Measurements from ENCODE around the gene SENP1.

The SENP1 gene

DNA sequence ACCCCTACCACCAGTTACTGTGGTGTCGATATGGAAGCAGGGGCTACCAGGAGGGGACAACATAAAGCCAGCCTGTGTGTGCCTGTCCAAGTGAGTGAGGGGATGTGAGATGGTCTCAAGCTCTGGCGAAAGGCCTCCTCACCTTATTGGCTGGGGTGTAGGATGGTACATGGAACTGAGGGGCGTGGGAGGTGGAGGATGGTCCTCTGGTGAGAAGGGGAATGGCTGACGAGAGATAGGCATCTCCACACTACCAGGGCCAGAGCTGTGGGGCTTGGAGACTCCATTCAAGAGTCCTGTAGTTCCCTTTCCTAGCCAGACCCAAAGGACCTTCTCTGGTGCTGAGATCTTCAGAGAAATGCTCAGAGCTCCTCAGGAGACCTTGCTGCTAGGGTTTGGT, 69.1 kb downstream of the SENP1 start:
- Histone ChIP-seq H3K9ac (ENCODE audit: low read length) (peak overlapping the region; percentile 29), H3K9me3 (ENCODE audit: control insufficient read depth, insufficient read depth, low read depth, low read length) (no peaks in the 10 kb centered on the region), H3K27me3 (ENCODE audit: control insufficient read depth, insufficient read depth, low read length) (peaks cover 82% of the 10 kb centered on the region), H3K27ac (ENCODE audit: low read depth, low read length) (peak overlapping the region; percentile 22; the same call in 1 of the 2 replicates), H3K4me3 (ENCODE audit: low read depth, low read length) (peak overlapping the region; percentile 46), H3K4me1 (ENCODE audit: control insufficient read depth, insufficient read depth, low read length) (peaks cover 21% of the 10 kb centered on the region), H3K36me3 (ENCODE audit: control insufficient read depth, insufficient read depth, low read length) (no peaks in the 10 kb centered on the region)

DNA sequence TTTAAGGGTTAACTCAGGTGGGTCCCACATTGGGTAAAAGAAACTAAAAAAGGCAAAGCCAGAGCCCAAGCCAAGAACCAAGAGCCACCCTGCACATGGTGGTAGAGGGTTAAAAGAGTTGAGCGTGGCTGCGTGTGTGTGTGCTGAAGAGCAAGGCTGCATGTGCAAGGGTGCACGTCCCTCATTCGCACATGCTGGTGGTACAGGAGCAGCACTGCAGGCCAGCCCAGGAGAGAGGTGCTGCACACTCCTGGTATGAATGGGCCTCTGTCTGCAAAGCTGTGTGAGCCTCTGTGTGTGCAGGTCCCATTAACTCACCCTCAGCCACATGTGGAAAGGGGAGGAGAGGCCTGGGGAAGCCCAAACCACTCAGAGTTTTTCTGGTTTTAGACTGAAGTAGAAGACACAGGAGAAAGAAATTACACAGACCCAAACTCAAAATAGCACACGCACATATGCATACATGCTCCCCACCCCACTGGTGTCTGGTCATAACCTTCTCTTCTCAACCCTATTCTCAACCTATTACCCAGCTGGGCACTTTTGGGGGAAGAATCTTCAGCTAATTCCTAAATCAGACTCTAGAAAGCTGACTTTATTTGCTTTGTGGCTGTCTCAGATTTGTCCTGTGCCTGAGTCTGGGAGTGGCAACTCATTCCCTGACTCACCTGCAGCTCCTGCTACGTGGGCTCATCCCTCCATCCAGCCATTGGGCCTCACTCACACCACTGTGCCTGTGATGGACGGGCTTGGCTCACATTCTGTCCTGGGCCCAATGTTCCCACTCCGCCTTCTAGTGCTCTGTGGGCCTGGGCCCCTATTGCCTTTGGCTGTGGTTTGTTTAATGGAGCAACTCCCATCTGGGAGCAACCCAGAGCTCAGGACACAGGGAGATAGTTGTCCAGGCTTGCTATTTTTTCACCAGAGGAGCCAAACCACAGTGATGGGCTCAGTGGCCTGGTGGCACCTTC, 70.8 kb downstream of the SENP1 start:
- Histone ChIP-seq H3K4me1 (ENCODE audit: control insufficient read depth, insufficient read depth, low read length) (peaks cover 21% of the 10 kb centered on the region), H3K9me3 (ENCODE audit: control insufficient read depth, insufficient read depth, low read depth, low read length) (no peaks in the 10 kb centered on the region), H3K27me3 (ENCODE audit: control insufficient read depth, insufficient read depth, low read length) (peaks cover 95% of the 10 kb centered on the region), H3K27ac (ENCODE audit: low read depth, low read length) (no peak overlapping the region), H3K9ac (ENCODE audit: low read length) (no peak overlapping the region), H3K4me3 (ENCODE audit: low read depth, low read length) (no peak overlapping the region), H3K36me3 (ENCODE audit: control insufficient read depth, insufficient read depth, low read length) (no peaks in the 10 kb centered on the region)

DNA sequence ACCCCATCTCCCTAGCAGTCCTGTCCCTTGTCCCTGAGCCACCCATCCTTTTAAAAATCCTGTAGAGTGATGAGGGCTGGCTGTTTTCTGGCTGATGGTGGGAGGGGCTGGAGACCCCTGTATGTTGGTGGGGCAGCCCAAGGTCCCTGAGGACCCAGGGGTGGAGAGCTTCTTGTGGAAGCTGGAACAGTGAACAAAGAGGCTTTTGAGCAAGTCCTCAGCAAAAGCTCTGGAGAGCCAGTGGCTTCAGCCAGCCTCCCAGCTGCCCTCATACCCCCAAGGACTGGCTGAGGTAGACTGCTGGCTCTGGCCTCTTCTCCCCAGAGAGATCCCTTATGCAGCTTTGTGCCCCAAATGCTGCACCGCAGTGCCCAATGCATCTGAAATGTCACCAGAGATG, 72.4 kb downstream of the SENP1 start:
- peaks cover 97% of the 10 kb centered on the region for H3K27me3 ChIP-seq (ENCODE audit: control insufficient read depth, insufficient read depth, low read length)
- no peak overlapping the region for H3K27ac ChIP-seq (ENCODE audit: low read depth, low read length)
- H3K4me1 ChIP-seq (ENCODE audit: control insufficient read depth, insufficient read depth, low read length) = peaks cover 24% of the 10 kb centered on the region
- no peaks in the 10 kb centered on the region for H3K36me3 ChIP-seq (ENCODE audit: control insufficient read depth, insufficient read depth, low read length)
- H3K9me3 ChIP-seq (ENCODE audit: control insufficient read depth, insufficient read depth, low read depth, low read length) = no peaks in the 10 kb centered on the region
- no peak overlapping the region for H3K9ac ChIP-seq (ENCODE audit: low read length)
- no peak overlapping the region for H3K4me3 ChIP-seq (ENCODE audit: low read depth, low read length)

DNA sequence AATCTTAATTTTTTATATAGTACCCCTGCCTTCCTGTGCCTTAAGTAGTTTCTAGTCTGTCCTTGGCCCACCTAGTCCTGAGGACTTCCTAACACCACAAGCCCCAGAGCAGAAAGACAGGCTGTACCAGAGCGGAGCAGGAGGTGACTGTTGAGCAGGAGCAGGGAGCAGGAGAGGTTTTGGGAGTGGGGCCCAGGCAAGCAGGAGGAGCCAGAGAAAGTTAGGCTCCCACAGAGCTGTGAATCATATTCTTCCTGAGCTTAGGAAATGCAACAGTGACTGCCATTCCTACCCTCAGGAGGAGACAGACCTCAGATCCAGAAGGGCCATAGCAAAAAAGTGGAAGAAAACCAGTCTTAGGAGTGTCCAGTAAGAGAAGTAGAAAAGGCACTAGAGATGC, 73.3 kb downstream of the SENP1 start:
- Histone ChIP-seq H3K27me3 (ENCODE audit: control insufficient read depth, insufficient read depth, low read length) (peaks cover 97% of the 10 kb centered on the region), H3K36me3 (ENCODE audit: control insufficient read depth, insufficient read depth, low read length) (no peaks in the 10 kb centered on the region), H3K9ac (ENCODE audit: low read length) (no peak overlapping the region), H3K9me3 (ENCODE audit: control insufficient read depth, insufficient read depth, low read depth, low read length) (no peaks in the 10 kb centered on the region), H3K4me1 (ENCODE audit: control insufficient read depth, insufficient read depth, low read length) (peaks cover 22% of the 10 kb centered on the region), H3K27ac (ENCODE audit: low read depth, low read length) (no peak overlapping the region), H3K4me3 (ENCODE audit: low read depth, low read length) (no peak overlapping the region)

DNA sequence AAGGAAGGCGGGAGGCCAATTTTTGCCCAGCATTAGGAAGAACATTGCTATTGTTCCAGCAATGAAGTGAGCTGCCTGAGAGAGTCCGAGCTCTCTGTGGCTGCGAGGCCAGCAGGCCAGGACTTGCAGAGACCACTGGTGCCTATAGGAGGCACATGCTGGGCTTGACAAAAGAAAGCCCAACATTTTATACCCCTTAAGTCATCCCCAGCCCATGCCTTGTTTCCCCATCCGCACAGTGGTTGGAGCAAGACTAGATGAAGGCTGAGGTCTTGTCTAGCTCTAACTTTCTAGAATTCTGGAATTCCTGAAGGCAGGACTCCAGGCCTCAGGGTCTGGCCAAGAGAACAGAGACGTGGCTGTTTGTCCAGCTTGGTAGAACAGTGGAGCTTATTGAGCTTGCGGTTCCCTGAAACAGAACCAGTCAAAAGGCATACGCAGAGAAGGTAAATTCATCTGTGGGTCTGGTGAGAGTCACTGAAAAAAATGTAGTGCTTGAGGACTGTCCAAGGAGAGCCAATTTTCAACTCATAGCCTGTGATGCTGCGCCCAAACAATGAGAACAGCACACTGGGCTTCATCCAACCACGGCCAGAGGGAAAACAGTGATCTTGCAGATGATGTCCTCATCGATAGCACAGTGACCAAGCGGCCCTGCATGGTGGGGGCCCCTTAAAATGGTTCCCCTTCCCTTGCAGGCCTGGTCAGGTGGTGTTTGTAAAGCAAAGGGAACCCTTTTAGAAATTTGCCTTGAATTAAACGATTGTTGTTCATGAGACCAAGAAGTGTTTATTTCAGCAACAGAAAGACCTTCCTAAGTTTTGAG, 74.5 kb downstream of the SENP1 start:
- no peak overlapping the region for H3K27ac ChIP-seq (ENCODE audit: low read depth, low read length)
- no peaks in the 10 kb centered on the region for H3K9me3 ChIP-seq (ENCODE audit: control insufficient read depth, insufficient read depth, low read depth, low read length)
- H3K27me3 ChIP-seq (ENCODE audit: control insufficient read depth, insufficient read depth, low read length) = peaks cover 100% of the 10 kb centered on the region
- H3K9ac ChIP-seq (ENCODE audit: low read length) = no peak overlapping the region
- no peaks in the 10 kb centered on the region for H3K36me3 ChIP-seq (ENCODE audit: control insufficient read depth, insufficient read depth, low read length)
- H3K4me3 ChIP-seq (ENCODE audit: low read depth, low read length) = no peak overlapping the region
- H3K4me1 ChIP-seq (ENCODE audit: control insufficient read depth, insufficient read depth, low read length) = peaks cover 18% of the 10 kb centered on the region; the same call in 1 of the 2 replicates

DNA sequence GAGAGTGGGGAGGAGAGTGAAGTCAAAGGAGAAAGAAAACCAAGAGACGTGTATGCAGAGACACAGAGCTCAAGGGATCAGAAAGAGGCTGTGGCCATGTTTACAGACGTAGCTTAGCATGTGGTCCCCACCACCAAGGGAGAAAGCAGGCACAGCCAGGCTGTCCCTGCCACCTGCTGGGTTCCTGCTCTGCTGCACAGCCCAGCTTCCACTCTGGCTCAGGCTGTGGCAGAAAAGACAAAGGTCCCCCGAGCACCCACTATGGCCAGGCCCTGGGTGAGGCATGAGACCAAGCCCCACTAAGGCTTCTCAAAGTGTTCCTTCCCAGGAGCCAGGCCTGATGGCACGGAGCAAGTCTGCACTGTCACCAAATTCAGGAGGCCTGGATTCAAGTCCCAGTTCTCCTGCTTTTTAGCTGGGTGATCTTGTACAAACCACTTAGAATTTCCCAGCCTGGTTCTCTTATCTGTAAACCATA, 75.7 kb downstream of the SENP1 start:
- Histone ChIP-seq H3K9ac (ENCODE audit: low read length) (no peak overlapping the region), H3K4me3 (ENCODE audit: low read depth, low read length) (no peak overlapping the region), H3K27me3 (ENCODE audit: control insufficient read depth, insufficient read depth, low read length) (peaks cover 100% of the 10 kb centered on the region), H3K4me1 (ENCODE audit: control insufficient read depth, insufficient read depth, low read length) (peaks cover 15% of the 10 kb centered on the region; the same call in 1 of the 2 replicates), H3K9me3 (ENCODE audit: control insufficient read depth, insufficient read depth, low read depth, low read length) (no peaks in the 10 kb centered on the region), H3K27ac (ENCODE audit: low read depth, low read length) (no peak overlapping the region), H3K36me3 (ENCODE audit: control insufficient read depth, insufficient read depth, low read length) (no peaks in the 10 kb centered on the region)

DNA sequence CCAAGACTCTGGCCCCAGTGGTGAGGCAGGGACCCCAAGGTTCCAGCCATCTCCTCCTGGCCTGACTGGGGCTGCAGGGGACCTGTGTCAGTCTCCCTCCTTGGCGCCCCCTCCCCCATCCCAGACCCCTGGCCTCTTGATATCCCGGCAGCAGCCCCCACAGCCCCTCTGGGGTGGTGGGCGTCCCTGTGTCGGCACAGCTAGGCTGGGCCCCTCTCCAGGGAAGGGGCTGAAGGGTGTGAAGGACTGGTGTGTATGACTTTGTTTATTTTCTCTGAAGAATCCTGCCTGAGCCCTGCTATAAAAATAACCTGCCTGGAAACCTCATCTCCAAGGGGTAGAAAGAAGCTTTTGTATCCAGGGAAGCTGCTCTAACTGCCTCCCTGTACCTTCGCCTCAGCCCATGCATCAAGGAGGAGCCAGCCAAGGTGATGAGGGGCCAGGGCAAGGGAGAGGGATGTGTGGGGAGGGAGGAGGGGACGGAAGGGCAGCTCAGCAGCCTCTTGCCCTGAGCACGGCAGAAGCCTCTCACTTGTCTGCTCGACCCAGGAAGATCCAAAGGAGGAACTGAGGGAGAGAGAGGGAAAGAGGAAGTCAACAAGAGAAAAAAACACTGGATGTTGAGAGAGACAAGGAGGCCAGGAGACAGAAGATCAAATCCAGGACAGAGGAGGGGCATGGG, 76.2 kb downstream of the SENP1 start:
- Histone ChIP-seq H3K4me3 (ENCODE audit: low read depth, low read length) (no peak overlapping the region), H3K27me3 (ENCODE audit: control insufficient read depth, insufficient read depth, low read length) (peaks cover 100% of the 10 kb centered on the region), H3K36me3 (ENCODE audit: control insufficient read depth, insufficient read depth, low read length) (no peaks in the 10 kb centered on the region), H3K9ac (ENCODE audit: low read length) (no peak overlapping the region), H3K4me1 (ENCODE audit: control insufficient read depth, insufficient read depth, low read length) (peaks cover 15% of the 10 kb centered on the region; the same call in 1 of the 2 replicates), H3K9me3 (ENCODE audit: control insufficient read depth, insufficient read depth, low read depth, low read length) (no peaks in the 10 kb centered on the region), H3K27ac (ENCODE audit: low read depth, low read length) (no peak overlapping the region)

DNA sequence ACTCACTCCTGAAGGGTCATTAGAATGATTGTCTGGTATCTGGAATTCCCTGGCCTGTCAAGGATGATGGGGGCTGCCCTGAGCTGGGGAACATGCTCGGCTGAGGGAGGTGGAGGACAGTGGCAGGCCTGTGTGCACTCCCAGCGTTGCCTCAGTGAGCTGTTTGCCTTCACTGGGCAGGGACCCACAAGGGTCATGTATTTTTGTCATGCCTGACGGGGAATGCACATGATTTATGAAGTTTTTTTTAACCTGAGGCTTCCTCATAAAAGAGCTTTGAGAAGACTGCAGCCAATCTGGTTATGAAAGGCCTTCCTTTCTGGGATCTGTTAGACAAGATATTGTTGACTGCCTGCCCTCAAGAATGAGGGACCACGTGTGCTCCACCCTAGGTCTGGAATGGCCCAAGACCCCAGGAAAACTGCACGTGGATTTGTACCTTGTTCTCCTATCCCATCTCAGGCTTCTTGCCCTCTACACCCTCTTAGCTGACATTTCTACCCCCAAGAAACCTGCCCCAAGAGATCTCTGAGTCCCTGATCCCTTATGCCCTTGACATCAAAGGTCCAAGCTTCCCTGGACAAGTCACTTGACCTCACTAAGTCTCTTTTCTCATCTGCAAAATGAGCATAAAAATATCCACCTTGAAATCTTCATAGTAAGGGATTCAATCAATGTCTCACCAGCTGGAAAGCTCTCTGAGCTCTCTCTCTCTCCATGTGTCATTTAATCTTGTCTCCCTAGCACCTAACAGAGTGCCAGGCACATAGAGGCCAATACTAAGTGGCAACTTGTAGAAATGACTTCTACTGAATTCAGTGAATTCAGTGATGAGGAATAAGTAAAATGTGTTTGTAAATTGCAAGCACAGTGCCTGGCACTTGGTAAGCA, 77.1 kb downstream of the SENP1 start:
- no peaks in the 10 kb centered on the region for H3K36me3 ChIP-seq (ENCODE audit: control insufficient read depth, insufficient read depth, low read length)
- H3K4me3 ChIP-seq (ENCODE audit: low read depth, low read length) = no peak overlapping the region
- no peak overlapping the region for H3K27ac ChIP-seq (ENCODE audit: low read depth, low read length)
- H3K9ac ChIP-seq (ENCODE audit: low read length) = no peak overlapping the region
- peaks cover 100% of the 10 kb centered on the region for H3K27me3 ChIP-seq (ENCODE audit: control insufficient read depth, insufficient read depth, low read length)
- H3K9me3 ChIP-seq (ENCODE audit: control insufficient read depth, insufficient read depth, low read depth, low read length) = no peaks in the 10 kb centered on the region
- H3K4me1 ChIP-seq (ENCODE audit: control insufficient read depth, insufficient read depth, low read length) = peaks cover 15% of the 10 kb centered on the region; the same call in 1 of the 2 replicates

DNA sequence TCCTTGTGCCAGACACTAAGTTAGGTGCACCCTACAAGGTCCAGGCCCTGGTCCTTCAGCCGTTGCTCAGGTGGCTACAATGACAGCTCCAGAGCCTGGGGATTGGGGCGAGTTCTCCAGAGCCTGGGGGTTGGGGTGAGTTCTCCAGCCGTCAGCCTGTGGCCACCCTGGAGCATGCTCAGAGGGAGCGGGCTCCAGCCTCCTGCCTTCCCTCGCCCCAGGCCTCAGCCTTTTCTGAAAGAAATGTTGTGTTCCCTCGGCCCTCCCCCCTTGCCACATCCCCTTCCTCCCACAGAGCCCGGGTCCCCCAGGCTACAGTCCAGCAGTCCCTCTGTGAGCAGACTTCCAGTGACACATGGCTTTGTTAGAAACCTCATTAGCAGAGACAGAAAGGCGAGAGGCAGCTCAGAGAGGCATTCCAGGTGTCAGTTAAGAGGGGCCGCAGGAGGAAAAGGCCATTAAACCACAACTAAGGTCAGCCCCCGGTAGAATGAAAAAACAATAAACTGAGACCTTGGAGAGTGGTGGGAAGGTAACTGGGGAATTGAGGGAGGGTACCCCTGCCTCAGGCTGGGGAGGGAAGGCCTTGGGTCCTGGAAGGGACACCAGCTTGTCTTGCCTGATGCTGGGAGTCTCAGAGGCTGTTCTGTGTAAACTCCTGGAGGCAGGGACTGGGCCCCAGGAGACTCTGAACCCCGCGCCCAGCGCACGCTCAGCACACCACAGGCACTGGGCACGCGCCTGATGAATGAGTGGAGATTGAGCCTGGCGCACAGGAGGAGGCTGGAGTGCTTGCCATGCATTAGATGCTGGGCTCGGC, 78.5 kb downstream of the SENP1 start:
- Histone ChIP-seq H3K4me1 (ENCODE audit: control insufficient read depth, insufficient read depth, low read length) (peaks cover 29% of the 10 kb centered on the region), H3K27me3 (ENCODE audit: control insufficient read depth, insufficient read depth, low read length) (peaks cover 100% of the 10 kb centered on the region), H3K4me3 (ENCODE audit: low read depth, low read length) (no peak overlapping the region), H3K27ac (ENCODE audit: low read depth, low read length) (no peak overlapping the region), H3K36me3 (ENCODE audit: control insufficient read depth, insufficient read depth, low read length) (no peaks in the 10 kb centered on the region), H3K9ac (ENCODE audit: low read length) (no peak overlapping the region), H3K9me3 (ENCODE audit: control insufficient read depth, insufficient read depth, low read depth, low read length) (no peaks in the 10 kb centered on the region)

Data from HUES6 (cell line).